SW 1271 (cell line): ENCODE measurements around the gene CELF1.
"Not testable (repeated sequence)": the region's sequence is repeated elsewhere in the genome, so short reads cannot be mapped to it uniquely, and the experiment has no call there.

Source experiments
- DNase-seq, 2 experiments: peaks; one replicate each; lab custom pipeline; 2025; lab: John Stamatoyannopoulos, UW

The CELF1 gene

GRCh38 chr11:47538741-47539565, 14.0 kb downstream of the CELF1 start:
- no peak for DNase-seq

DNA sequence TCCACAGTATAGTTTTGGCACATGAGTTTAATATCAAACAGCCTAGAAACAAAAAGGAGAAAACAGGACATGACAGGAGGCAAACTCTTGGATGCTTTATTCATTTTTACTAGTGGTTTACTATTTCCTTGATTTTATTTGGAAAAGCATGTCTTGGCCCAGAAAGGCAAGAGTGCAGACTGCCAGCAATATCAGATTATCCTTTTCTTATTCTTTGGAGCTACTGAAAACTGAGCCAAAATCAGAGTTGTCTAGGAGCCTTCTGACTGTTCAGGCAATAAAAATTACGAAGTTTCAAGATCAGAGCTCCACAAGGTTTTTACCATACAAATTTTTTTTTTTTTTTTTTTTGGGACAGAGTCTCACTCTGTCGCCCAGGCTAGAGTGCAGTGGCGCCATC, 16.0 kb downstream of the CELF1 start:
- DNase-seq = no peak

GRCh38 chr11:47534704-47535251, 18.2 kb downstream of the CELF1 start:
- no peak for DNase-seq

DNA sequence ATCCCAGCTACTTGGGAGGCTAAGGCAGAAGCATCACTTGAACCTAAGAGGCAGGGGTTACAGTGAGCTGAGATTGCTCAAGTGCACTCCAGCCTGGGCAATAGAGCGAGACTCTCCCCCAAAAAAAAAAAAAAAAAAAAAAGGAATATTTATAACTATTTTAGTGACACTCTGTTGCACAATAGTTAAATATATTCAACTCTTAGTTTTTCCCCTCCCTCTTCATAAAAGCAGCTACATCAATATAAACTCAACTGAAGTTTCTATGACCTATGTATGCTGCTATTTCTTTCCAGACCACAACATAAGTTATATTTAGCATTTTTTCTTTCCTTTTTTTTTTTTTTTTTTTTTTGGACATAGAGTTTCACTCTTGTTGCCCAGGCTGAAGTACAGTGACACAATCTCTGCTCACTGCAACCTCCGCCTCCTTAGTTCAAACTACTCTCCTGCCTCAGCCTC, 19.2 kb downstream of the CELF1 start:
- no peak for DNase-seq

DNA sequence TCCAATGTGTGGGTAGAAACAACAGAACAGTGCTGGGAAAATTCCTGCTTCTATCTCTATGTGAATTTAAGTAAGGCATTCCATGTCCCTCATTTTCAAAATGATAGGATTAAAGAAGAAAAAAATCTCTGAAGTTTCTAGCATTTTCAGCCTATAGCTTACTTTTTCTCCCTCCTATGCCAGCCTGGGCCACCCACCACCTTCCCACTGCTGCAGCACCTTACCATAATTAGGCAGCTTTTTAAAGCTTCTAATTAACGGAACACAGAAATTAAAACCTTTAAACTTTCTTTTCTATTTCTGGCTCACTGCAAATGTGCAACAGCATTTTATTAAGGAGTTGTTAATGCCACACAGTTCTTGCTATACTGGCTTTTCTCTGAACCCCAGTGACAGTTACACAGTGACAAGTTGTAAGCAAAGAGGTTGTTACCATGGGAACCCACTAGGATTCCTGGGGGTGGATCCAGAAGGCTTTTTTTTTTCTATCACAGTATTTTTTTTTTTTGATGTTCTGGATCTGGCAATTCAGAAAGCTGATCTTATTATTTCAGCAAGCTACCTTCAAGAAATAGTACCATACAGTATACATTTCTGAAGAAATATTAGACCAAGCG, 20.2 kb downstream of the CELF1 start:
- DNase-seq = peak in 1 of 2 experiments; percentile 23

GRCh38 chr11:47531666-47532065, 21.3 kb downstream of the CELF1 start:
- no peak for DNase-seq

DNA sequence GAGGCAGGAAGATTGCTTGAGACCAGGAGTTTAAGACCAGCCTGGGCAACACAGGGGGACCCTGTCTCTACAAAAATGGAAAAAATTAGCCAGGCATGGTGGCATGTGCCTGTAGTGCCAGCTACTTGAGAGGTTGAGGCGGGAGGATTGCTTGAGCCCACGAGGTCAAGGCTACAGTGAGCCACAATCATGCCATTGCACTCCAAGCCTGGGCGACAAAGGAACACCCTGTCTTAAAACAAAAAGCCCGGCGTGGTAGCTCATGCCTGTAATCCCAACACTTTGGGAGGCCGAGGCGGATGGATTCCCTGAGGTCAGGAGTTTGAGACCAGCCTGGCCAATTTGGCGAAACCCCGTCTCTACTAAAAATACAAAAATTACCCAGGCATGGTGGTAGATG, 22.2 kb downstream of the CELF1 start:
- DNase-seq = not testable (repeated sequence)

GRCh38 chr11:47529951-47530350, 23.0 kb downstream of the CELF1 start:
- no peak for DNase-seq

DNA sequence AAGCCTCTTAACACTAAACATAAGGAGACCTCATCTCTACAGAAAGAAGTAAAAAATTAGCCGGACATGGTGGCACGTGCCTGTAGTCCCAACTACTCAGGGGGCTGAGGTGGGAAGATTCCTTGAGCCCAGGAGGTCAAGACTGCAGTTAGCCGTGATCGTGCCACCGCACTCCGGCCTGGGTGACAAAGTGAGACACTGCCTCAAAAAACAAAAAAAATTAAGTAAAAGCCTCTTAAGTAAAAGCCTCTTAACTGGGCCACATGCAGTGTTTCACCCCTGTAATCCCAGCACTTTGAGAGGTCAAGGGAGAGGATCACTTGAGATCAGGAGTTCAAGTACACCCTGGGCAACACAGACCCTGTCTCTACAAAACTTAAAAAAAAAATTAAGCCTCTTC, 25.7 kb downstream of the CELF1 start:
- no peak for DNase-seq

DNA sequence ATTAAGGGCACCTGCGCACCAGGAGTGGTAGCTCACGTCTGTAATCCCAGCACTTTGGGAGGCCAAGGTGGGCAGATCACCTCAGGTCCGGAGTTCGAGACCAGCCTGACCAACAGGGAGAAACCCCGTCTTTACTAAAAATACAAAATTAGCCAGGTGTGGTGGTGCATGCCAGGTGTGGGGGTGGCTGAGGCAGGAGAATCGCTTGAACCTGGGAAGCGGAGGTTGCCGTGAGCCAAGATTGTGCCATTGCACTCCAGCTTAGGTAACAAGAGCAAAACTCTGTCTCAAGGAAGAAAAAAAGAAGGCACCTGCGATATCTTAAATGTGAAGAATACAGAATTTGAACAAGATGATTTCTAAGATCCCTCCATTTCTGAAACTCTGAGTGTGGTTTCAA, 26.9 kb downstream of the CELF1 start:
- not testable (repeated sequence) for DNase-seq

GRCh38 chr11:47524291-47524874, 28.5 kb downstream of the CELF1 start:
- no peak for DNase-seq

GRCh38 chr11:47523490-47524225, 29.3 kb downstream of the CELF1 start:
- DNase-seq = peak in 1 of 2 experiments; percentile 78

- no peak for DNase-seq
These were observed 34.5 kb downstream of the CELF1 start for GRCh38 chr11:47518212-47518964.

- DNase-seq = no peak
These were observed 35.7 kb downstream of the CELF1 start for GRCh38 chr11:47516984-47517853.

DNA sequence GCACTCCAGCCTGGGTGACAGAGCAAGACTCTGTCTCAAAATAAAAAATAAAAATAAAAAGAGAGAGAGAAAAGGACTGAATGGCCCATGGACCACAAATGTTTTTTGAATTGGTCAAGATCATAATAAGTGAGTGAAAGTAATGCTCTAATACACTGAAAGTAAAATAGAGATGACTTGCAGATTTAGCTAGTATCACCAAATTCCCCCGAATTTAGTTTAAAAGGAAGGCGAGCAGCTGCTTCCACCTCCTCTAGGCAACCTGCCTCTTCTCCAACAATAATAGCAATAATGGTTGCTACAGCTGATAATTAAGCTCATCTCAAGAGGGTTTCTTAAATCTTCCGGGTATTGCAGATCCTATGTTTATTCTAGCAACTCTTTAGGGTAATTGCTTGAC, 36.8 kb downstream of the CELF1 start:
- DNase-seq = no peak

DNA sequence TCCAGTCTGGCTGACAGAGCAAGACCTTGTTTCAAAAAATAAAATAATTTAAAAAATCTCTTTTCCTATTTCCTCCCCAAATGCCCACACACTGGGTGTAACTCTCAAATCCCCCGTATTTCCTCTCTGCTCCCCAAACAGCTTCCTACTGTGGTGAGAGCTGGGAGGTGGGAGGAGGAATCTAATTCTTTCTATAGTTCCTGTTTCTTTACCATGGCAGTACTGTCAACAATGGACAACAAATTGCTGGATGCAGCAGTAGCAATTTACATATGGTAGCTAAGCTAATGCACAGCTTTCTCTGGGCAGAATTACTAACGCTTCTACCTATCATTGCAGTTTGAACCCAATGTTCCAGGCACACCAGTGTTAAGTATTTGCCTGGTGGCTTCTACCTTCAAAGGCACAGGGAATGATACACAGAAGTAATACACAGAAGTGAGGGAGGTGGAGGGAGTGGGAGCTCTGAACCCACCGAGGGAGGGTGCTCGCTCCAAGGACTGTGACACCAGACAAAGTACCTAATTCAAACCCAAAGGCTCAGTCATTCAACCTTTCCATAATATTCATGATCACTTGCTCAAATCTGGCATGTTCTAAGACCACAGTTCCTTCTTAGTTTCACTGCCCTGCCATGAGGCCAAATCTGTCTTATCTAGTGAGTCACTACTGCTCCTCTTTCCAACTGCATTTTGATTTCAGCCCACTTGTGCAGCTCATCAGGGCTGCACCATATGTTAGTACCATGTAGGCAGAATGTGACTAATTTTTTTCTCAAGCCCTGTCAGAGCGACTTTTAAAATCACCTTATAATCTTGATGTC, 37.9 kb downstream of the CELF1 start:
- peak in 1 of 2 experiments; percentile 64 for DNase-seq

- no peak for DNase-seq
These were observed 40.2 kb downstream of the CELF1 start for GRCh38 chr11:47512701-47513100.

DNA sequence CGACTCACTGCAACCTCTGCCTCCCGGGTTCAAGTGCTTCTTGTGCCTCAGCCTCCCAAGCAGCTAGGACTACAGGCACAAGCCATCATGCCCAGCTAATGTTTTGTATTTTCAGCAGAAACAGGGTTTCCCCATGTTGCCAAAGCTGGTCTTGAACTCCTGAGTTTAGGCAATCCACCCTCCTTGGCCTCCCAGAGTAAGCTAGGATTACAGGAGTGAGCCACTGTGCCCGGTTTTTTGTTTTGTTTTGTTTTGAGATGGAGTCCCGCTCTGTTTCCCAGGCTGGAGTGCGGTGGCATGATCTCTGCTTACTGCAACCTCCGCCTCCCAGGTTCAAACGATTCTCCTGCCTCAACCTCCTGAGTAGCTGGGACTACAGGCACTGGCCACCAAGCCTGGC, 41.0 kb downstream of the CELF1 start:
- DNase-seq = no peak

DNA sequence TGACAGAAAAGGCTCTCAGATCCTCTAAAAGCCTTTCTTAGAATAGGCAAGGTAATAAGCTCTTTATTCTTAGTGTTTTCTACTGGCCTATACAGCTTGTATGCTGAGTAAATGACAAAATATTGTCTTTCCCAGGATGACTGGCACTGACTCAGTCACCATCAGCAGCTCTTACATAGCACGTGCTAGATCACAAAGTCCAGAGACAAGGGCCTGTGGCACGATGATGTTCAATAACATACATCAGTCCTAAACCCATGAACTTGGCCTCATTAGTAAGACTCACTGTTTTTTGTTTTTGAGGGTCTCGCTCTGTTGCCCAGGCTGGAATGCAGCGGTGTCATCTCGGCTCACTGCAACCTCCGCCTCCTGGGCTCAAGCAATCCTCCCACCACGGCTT, 42.7 kb downstream of the CELF1 start:
- DNase-seq = peak in 1 of 2 experiments; percentile 18
